ENCODE measurements around the gene FAM163B. TPM values are rescaled to one million over a fixed set of nuclear protein-coding genes. Genes with fewer than 3 reads are reported as not detected.

Gene FAM163B
- total and polyA plus RNA-seq, 2 experiments from 2014 or later: 0.60 to 1.3 TPM

DNA sequence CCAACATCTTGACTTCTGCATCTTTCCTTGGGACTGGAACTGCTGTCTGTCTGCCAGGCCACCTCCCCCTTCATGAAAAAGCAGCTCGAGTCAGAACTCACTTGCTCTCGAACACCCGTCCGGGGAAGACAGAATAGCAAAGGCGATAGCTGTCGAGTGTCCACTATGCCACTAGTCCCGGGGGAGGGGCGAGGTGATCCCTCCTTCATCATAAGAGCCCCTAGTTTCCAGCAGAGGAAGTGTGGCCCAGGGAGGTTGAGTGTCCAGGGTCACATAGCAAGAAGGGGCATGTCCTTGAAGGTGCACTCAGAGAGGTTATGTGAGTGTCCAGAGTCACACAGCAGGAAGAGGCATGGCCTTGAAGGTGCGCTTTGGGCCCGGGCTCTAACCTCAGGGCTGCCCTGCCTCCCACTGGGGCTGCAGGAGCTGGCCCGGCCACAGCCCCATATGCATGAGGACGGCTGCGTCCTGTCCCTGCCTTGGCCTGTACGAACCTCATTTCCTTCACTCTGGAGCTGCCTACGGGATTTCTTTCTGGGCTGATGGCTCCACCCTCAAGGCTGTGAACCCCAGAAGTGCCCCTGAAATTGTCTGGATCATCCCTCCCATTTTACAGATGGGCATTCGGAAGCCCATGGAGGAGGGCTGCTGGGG is 33.6 kb upstream of the FAM163B start:
- no peak overlapping the region for H3K27ac ChIP-seq (ENCODE audit: low read depth)

More for the DNA sequence above, 33.6 kb upstream of the FAM163B start:
- no peak overlapping the region for H2AFZ ChIP-seq
- no peak for DNase-seq (ENCODE audit: low spot score)
- no peaks in the 10 kb centered on the region for H3K36me3 ChIP-seq (ENCODE audit: insufficient read depth)
- H3K9me2 ChIP-seq (ENCODE audit: insufficient read depth): no peaks in the 10 kb centered on the region
- H3K9me3 Mint-ChIP-seq: no peaks in the 10 kb centered on the region
- ATAC-seq: no peak
- H3K4me3 Mint-ChIP-seq: no peak overlapping the region
- no peak overlapping the region for H3K4me2 ChIP-seq
- H3K4me1 Mint-ChIP-seq: peaks cover 13% of the 10 kb centered on the region
- no peak overlapping the region for H3K4me3 ChIP-seq
- no peaks in the 10 kb centered on the region for H3K79me2 ChIP-seq (replicated peaks; ENCODE audit: insufficient read depth)
- TF ChIP-seq, protein P1, sequence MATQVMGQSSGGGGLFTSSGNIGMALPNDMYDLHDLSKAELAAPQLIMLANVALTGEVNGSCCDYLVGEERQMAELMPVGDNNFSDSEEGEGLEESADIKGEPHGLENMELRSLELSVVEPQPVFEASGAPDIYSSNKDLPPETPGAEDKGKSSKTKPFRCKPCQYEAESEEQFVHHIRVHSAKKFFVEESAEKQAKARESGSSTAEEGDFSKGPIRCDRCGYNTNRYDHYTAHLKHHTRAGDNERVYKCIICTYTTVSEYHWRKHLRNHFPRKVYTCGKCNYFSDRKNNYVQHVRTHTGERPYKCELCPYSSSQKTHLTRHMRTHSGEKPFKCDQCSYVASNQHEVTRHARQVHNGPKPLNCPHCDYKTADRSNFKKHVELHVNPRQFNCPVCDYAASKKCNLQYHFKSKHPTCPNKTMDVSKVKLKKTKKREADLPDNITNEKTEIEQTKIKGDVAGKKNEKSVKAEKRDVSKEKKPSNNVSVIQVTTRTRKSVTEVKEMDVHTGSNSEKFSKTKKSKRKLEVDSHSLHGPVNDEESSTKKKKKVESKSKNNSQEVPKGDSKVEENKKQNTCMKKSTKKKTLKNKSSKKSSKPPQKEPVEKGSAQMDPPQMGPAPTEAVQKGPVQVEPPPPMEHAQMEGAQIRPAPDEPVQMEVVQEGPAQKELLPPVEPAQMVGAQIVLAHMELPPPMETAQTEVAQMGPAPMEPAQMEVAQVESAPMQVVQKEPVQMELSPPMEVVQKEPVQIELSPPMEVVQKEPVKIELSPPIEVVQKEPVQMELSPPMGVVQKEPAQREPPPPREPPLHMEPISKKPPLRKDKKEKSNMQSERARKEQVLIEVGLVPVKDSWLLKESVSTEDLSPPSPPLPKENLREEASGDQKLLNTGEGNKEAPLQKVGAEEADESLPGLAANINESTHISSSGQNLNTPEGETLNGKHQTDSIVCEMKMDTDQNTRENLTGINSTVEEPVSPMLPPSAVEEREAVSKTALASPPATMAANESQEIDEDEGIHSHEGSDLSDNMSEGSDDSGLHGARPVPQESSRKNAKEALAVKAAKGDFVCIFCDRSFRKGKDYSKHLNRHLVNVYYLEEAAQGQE (IDR thresholded peaks at IDR 0.05; ENCODE audit: unreplicated experiment): no peak
- TF ChIP-seq EZH2phosphoT487 (IDR thresholded peaks at IDR 0.05; ENCODE audit: unreplicated experiment) (no peak), POLR2AphosphoS5 (IDR thresholded peaks at IDR 0.05; ENCODE audit: low read depth) (no peak), EZH2 (IDR thresholded peaks at IDR 0.05; ENCODE audit: low read depth, unreplicated experiment) (no peak), CTCF (conservative IDR thresholded peaks at IDR 0.05; ENCODE audit: low read depth in 2 of 2) (no peak)
- no peaks in the 10 kb centered on the region for H3K27me3 ChIP-seq (ENCODE audit: insufficient read depth)
- peaks cover 4% of the 10 kb centered on the region; the same call in 1 of the 2 replicates for H3K4me1 ChIP-seq (ENCODE audit: insufficient read depth)
- no peaks in the 10 kb centered on the region for H4K20me1 ChIP-seq (replicated peaks; ENCODE audit: insufficient read depth)
- H3K36me3 Mint-ChIP-seq (ENCODE audit: low read depth): no peaks in the 10 kb centered on the region
- H3F3A ChIP-seq (replicated peaks; ENCODE audit: low read depth): no peaks in the 10 kb centered on the region
- no peak overlapping the region for H3K27ac Mint-ChIP-seq
- peaks cover 4% of the 10 kb centered on the region for H3K27me3 Mint-ChIP-seq (ENCODE audit: insufficient read depth, low read depth, poor library complexity)
